ENCODE measurements around the gene INPP5A.
"Not testable (repeated sequence)": the region's sequence is repeated elsewhere in the genome, so short reads cannot be mapped to it uniquely, and the experiment has no call there.

The INPP5A gene

GRCh38 chr10:132777441-132777840 lies 239.9 kb downstream of the INPP5A start:
- no peak for DNase-seq

GRCh38 chr10:132779549-132780294 lies 242.1 kb downstream of the INPP5A start:
- no peak for DNase-seq

- no peak for DNase-seq
These were observed 242.8 kb downstream of the INPP5A start for GRCh38 chr10:132780356-132780755.

DNA sequence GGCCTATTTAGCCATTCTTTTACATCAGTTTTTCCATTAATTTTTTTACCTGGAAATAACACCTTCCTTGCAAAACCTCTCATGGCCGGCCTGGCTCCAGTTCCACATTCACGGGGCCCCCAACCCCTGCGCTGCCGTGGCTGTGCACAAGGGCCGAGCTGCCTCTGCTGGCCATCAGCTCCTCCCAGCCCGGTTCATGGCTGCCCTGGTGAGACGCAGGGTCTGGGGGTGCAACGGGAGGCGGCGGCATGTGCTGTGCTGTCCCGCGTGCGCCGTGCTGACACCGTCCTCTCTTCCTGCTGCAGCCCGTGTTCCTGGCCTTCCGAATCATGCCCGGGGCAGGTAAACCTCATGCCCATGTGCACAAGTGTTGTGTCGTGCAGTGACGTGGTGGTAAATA lies 244.0 kb downstream of the INPP5A start:
- no peak for DNase-seq

DNA sequence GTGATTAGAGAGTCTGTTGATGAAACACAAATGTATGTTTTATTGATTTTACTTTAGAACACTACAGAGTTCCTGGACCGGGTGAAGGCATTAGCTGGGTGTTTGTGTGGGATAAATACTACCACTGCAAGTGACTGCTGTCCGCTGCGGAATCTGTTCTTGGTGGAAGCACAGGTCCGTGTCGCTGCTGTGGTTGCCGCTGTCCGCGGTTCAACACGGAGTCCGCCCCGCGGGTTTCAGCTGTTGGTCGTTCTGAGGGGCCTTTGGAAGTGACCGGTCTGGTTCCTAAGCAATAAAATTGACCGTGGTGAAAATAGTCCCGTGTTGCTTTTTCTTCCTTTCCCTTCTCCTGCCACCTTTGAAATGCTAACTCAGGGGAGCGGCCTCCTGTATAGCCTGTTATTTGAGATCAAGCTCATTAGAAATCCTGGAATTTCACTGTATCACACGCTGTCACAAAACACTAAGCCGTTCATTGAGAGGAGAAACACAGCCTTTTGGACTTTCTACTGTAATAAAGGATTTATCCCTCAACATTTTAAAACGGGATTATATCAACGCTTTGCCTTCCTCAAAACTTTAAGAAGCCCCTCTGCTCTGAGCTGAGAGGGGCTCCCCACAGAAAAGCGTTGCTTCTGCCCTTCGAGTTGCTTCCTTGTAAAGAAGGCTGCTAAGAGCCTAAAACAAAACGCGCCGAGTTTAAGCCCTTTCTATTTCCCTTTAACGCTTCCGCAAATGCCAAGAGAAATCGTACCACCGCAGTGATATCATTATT lies 245.8 kb downstream of the INPP5A start:
- DNase-seq, result no peak

GRCh38 chr10:132783940-132784865 lies 246.6 kb downstream of the INPP5A start:
- no peak for DNase-seq

DNA sequence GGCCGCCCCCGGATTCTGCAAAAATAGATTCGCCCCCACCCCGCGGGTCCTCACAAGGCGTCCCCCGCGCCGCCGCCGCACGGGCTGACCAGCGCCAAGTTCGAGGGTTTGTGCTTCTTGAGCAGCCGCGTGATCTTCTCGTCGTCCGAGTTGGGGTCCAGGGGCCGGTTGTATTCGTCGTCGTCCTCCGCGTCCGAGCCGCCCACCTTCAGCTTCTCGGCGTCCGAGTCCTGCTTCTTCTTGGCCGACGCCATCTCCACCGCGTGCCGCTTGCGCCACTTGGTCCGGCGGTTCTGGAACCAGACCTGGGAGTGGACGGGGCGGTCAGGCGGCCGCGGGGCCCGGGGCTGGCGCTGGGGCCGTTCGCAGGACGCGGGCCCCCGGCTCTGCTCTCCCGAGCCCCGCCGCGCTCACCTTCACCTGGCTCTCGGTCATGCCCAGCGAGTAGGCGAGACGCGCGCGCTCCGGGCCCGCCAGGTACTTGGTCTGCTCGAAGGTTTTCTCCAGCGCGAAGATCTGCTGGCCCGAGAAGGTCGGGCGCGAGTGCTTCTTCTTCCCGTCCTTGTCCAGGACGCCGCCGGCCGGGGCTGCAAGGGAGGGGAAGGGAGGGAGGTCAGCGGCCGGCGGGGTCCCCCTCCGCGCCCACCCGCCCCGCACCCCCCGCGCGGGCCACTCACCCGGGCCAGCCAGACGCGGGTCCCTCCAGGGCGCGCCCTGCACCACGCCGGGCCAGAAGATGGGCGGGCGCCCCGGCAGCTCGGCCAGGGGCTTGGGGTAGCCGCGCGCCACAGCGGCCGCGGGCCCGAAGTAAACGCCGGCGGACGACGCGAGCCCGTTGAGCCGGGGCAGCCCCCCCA lies 247.5 kb downstream of the INPP5A start:
- DNase-seq, result no peak

- DNase-seq, result no peak
These were observed 248.3 kb downstream of the INPP5A start, which contains the start of gene NKX6-2 for GRCh38 chr10:132785723-132786475. Gene NKX6-2 (minus strand): TSS chr10:132786147. CDS start chr10:132785948, 199 bp downstream.

GRCh38 chr10:132786476-132786883 lies 248.9 kb downstream of the INPP5A start:
- DNase-seq, result no peak

GRCh38 chr10:132786884-132787494 lies 249.4 kb downstream of the INPP5A start:
- DNase-seq, result no peak

DNA sequence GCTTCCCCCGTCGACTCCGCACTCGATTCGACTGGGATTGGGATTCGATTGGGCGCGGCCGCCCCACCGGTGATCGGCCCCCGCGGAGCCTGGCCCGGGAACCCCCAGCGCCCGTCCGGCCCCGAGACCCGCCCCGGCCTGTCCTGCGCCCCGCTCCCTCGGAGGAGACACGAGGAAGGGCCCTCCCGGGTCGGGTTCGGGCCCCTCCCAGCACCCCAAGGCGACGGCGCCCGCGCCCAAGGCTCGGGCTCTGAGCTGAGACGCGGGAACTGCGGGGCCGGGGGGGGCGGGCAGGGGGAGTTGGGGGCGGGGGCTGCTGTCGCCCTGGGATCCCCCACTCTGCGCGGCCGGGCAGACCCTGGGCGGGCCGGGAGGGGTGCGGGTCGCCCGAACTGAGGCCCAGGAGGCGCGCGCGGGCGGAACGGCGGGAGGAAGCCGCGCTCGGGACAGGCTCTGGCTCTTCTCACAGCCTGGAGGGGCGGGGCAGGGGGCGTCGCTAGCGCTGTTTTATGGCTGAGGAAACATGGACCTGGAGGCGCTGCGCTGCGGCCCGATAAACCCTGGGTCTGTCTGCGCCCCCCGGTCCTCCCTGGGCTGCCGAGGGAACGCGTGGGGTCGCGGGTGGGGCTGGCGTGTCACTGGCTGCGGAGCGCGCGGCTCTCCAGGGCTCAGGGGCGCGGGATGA lies 250.1 kb downstream of the INPP5A start:
- DNase-seq, result no peak

DNA sequence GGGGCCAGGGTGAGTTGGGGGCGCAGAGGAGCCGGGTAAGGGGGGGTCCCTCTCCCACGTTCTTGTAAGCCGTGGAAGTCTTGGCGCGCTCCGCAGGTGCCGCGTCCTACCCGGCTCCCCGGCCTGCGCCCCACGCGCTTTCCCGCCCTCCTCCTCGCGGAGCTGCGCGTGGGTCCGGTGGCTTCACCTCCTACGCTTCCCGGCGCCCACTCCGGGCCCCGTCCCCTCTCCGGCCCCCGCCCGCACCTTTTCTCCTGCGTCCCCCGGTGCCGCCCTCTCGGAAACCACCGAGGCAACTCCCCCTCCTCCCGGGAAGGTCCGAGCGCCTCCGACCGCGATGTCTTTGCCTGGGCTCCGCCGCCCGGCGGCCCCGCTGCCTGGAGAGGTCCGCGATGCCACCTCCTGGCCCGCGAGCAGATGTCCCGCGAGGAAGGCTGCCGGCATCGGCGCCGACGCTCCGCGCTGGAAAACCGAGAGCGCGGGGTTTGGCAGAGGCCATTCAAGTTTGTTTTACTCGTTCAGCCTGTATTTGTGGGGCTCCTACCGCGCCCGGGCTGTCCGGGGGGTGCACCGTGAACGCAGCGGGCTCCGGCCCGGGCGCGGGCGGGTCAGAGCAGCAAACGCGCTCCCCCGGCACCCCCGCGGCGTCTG lies 250.7 kb downstream of the INPP5A start:
- no peak for DNase-seq

DNA sequence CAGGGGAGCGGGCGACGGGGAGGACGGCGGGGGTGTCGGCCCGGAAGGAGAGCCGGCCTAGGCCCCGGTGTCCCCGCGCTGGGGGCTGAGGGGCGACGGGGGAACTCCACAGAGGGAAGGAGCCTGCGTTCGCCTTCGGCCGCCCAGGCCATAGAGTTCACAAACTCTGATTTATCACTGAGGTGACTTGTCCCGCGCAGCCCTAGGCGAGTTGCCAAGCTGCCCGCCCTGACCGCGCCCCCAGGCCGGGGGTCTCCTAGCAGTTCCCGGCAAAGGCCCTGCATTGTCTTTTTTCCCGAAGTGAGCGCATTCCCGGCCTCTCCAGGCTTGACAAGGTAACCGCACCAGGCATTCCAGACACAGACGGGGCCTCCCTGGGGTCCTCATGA lies 251.2 kb downstream of the INPP5A start:
- no peak for DNase-seq

DNA sequence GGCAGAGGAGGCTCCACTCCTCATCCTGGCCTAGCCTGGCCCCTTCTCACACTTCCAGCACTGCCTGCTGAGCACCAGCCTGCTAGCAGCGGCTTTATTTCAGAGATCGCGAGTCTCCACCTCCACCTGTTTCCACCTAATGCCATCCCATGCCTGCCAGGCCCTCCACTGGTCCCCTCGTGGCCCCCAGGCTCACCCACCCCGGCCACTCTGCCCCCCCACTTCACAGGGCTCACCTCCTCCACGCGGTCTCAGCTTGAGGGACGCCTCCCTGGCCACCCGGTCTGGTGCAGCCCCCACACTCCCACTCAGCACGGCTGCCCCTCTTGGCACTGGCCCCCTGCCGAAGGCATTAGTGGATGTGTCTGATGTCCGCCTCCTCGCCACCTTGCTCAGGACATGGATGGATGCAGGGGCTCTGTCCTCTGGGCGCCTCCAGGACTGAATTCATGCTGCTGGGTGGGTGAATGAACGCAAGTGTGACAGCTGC lies 252.1 kb downstream of the INPP5A start:
- no peak for DNase-seq

DNA sequence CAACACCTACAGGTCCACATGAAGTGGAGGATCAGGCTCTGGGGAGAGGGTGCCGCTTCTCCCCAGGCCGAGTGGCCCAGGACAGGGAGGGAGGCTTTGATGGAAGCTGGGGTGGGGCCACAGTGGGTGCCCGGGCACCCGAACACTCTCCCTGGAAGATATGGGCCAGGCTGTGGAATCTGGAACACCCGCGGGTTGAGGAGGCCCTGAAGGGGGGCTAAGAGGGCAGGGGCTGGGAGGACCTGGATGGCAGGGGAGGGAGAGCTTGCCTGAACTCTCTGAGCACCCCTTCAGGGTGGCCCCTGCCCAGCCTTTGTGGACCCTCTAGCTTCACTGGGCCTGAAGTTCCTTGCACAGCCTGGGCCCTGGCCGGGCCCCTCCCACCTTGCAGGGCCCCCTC lies 252.9 kb downstream of the INPP5A start:
- DNase-seq, result no peak

- no peak for DNase-seq
These were observed 253.6 kb downstream of the INPP5A start for GRCh38 chr10:132790934-132791829.

DNA sequence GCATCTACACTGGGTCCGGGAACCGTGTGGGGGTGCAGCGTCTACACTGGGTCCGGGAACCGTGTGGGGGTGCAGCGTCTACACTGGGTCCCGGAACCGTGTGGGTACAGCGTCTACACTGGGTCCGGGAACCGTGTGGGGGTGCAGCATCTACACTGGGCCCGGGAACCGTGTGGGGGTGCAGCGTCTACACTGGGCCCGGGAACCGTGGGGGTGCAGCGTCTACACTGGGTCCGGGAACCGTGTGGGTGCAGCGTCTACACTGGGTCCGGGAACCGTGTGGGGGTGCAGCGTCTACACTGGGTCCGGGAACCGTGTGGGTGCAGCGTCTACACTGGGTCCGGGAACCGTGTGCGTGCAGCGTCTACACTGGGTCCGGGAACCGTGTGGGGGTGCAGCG lies 254.5 kb downstream of the INPP5A start:
- DNase-seq, result not testable (repeated sequence)

GRCh38 chr10:132792796-132793195 lies 255.2 kb downstream of the INPP5A start:
- DNase-seq, result no peak
